Vagina (tissue), 2 donors: ENCODE data around the gene IDUA.

Experiments
- POLR2A ChIP-seq, 2 donors: fragments of 450-650 bp; IDR thresholded peaks; one replicate each; pipeline ENCODE4 v1.6.1; 2017; ENCODE audit warnings: antibody characterized with exemption in 2 of 2, mild to moderate bottlenecking in 2 of 2, moderate library complexity in 2 of 2
- POLR2AphosphoS5 ChIP-seq, 2 donors: sonication (generic); formaldehyde crosslinking; IDR thresholded peaks; one replicate each; pipeline ENCODE4 v1.9.0; 2017; ENCODE audit warnings: antibody characterized with exemption in 2 of 2, mild to moderate bottlenecking in 2 of 2, low read depth in 1 of 2; ENCODE audit not compliant: insufficient read depth in 1 of 2
- TF ChIP-seq, protein P1 (sequence below), 3 experiments: fragments of 450-650 bp in 2 of 3; fragments of 200-600 bp in 1 of 3; sonication (generic) in 1 of 3; IDR thresholded peaks; one replicate each; pipeline ENCODE4 v1.5.1; 2017 to 2019; ENCODE audit warnings: antibody characterized with exemption in 3 of 3, mild to moderate bottlenecking in 2 of 3, moderate library complexity in 2 of 3

DNA sequence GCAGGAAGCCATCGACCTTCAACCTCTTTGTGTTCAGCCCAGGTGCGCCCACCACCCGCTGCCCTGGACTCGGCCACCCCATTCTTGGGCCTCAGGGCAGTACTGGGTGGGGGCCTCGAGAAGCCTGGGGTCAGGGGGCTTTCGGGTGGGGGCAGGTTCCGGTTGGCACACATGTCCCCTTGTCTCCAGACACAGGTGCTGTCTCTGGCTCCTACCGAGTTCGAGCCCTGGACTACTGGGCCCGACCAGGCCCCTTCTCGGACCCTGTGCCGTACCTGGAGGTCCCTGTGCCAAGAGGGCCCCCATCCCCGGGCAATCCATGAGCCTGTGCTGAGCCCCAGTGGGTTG is 17.2 kb downstream of the IDUA start:
- TF ChIP-seq, protein P1, sequence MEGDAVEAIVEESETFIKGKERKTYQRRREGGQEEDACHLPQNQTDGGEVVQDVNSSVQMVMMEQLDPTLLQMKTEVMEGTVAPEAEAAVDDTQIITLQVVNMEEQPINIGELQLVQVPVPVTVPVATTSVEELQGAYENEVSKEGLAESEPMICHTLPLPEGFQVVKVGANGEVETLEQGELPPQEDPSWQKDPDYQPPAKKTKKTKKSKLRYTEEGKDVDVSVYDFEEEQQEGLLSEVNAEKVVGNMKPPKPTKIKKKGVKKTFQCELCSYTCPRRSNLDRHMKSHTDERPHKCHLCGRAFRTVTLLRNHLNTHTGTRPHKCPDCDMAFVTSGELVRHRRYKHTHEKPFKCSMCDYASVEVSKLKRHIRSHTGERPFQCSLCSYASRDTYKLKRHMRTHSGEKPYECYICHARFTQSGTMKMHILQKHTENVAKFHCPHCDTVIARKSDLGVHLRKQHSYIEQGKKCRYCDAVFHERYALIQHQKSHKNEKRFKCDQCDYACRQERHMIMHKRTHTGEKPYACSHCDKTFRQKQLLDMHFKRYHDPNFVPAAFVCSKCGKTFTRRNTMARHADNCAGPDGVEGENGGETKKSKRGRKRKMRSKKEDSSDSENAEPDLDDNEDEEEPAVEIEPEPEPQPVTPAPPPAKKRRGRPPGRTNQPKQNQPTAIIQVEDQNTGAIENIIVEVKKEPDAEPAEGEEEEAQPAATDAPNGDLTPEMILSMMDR (IDR thresholded peaks at IDR 0.05), result no peak
- TF ChIP-seq POLR2A (IDR thresholded peaks at IDR 0.05), result no peak
- no peak for TF ChIP-seq POLR2AphosphoS5 (IDR thresholded peaks at IDR 0.05; ENCODE audit: insufficient read depth in 1 of 2, low read depth in 1 of 2)
